Left renal pelvis (tissue), 4 donors: ENCODE data around the gene CNPY4. TPM values are rescaled to one million over a fixed set of nuclear protein-coding genes. Genes with fewer than 3 reads are reported as not detected.

ENCODE experiments used
- DNase-seq, 4 donors: peaks; one replicate each; pipeline ENCODE4 v3.0.0-alpha.2; 2013; ENCODE audit warnings: low read depth in 4 of 4, low spot score in 3 of 4
- polyA plus RNA-seq, 4 donors: library from polyadenylated mRNA; unstranded; fragments of 120-200 nt; gene quantifications; one replicate each; pipeline ENCODE4 v1.2.1, GENCODE V29; 2013; ENCODE audit not compliant: insufficient read length in 4 of 4

Gene CNPY4, protein sequence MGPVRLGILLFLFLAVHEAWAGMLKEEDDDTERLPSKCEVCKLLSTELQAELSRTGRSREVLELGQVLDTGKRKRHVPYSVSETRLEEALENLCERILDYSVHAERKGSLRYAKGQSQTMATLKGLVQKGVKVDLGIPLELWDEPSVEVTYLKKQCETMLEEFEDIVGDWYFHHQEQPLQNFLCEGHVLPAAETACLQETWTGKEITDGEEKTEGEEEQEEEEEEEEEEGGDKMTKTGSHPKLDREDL
- polyA plus RNA-seq, result 10 to 100 TPM; 40.7 to 90.5 (median 45.0) TPM

DNA sequence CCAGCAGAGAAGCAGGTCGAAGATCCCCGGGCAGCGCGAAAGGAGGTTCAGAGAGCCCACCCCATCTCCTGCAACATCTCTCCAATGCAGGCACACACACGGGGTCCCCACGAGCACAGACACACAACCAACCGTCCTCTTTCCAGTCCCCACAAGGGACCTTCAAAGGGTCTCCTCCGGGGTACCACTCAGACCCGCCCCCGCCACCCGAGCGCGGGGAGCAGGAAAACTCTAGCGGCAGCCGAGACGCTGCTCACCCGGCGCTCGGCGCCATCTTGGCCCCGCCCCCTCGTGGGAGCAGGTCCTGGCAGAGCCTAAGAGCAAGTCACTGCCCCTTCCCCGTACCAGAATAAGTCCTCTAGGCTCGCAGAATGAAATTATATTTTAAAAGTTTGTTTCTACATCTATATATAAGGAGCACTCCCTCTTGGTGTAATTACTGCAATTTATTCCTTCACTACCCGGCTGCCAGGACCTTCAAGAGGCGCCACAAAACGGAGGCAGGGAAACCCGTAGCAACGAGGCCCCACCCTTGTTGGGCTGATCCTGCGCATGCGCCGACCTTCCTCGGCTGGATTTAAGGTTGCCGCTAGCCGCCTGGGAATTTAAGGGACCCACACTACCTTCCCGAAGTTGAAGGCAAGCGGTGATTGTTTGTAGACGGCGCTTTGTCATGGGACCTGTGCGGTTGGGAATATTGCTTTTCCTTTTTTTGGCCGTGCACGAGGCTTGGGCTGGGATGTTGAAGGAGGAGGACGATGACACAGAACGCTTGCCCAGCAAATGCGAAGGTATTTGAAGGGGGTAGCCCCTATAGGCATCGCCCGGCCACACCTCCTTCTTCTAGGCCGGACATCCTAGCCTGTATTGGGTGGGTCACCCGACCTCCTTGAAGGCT is at the start of gene CNPY4, which contains the start of gene TAF6:
CNPY4 (plus strand) TSS at position 563 of the 898 bp plus-strand sequence; CDS start at position 674, 111 bp downstream.
TAF6 (minus strand) TSS at position 287 of the 898 bp plus-strand sequence. CDS start 5,149 bp downstream, outside the sequence.
- peak; percentile 92 to 93 (median 93) for DNase-seq

DNA sequence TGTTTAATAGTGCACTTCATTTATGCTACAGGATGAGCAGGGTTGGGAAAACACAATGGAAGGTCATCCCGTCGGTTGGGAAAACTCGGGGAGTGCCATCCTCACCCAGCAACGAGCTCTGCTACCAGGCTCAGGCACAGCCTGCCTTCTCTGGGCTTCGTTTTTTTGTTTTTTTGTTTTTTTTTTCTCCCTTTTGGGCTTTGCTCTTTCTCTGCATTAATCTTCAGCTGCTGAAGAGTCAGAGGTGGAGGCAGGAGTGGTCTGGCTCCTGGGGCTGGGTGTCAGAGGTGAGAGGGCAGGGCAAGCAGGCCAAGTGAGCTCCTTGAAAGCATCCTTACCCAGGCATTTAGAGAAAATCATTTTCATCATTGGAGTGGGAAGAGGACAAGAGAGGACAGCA is 49.4 kb upstream of the CNPY4 start:
- DNase-seq, result no peak

DNA sequence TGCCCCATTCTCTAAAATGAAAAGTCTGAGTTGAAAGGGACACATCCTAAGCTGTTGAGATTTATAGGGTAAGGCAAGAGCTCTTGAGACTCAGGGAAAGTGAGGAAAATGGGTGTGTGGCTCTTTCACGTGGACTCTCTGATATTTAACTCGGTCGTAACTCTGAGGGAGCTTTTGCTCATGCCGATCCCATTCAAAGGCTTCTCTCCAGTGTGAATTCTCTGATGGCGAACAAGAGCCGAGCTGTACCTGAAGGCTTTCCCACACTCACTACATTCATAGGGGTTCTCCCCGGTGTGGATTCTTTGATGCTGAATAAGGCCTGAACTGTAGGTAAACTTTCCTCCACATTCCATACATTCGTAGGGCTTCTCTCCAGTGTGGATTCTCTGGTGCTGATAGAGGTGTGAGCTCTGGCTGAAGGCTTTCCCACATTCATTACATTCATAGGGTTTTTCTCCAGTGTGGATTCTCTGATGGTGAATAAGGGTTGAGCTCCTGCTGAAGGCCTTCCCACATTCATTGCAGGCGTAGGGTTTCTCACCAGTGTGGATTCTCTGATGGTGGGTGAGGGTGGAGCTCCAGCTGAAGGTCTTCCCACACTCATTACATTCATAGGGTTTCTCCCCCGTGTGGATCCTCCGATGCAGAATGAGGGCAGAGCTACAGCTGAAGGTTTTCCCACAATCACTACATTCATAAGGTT is 48.3 kb upstream of the CNPY4 start:
- DNase-seq, result no peak

DNA sequence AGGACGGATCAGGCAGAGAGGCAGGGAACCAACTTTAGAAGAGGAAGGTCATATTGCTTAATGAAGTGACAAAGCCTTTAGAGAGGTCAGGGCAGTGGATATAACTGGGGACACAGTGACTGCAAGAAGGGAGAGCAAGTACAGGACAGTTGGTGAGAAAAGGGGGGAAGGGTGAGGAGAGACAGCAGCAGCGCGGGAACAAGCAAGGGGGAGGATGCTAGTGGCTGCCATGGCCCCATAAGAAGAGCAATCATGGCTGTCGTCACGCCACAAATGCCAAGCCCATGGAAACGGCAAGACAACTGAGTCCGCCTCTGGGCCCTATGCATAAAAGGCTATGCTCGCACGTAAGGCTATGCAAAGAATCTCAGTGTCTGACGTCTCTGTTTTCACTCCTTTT is 47.0 kb upstream of the CNPY4 start:
- DNase-seq, result no peak

DNA sequence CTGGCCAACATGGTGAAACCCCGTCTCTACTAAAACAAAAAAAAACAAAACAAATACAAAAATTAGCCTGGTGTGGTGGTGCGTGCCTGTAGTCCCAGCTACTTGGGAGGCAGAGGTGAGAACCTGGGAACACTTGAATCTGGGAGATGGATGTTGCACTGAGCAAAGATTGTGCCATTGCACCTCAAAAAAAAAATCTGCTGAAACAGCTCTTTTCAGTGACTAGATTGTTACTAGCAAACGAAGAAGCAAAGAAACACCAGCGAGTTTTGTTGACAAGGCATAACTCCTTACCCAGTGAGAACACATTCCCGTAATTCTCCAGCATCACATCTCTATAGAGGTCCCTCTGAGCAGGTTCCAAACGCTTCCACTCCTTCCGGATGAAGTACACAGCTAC is 44.6 kb upstream of the CNPY4 start:
- no peak for DNase-seq

DNA sequence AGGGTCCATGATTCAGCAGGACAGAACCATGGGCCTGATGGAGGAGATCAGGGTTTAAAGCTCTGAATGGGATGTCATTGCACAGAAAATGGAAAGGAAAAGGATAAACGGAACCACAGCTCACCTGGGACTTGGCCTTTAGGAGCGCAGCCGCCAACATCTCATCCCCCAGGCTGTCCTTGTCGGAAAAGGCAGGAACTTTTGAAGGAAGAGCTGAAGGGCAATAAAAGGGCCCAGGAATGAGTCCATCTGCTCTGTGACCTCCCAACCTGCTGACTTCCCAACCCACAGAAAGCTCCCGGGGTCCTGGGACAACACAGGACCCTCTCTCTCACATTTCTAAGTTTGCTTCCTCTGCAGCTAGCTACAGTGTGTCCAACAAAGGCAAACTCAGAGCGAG is 44.0 kb upstream of the CNPY4 start:
- DNase-seq, result no peak

DNA sequence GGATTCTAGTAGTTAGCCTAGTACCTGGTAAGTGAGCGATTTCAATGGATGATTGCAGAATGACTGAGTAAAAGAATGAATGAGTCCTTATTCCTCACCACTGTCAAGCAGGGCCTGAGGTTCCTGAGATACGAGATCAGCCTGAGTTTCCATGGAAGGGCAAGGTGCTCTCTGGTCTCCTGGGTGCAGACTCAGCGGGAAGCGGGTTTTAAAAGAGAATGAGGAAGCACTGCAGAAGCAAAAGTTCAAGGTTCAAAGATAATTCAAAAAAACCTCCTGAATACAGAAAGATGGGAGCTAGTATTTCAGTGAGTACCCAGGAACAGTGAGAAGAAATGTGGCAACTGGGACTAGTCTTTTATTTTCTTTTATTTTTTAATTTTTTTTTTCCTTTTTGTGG is 42.2 kb upstream of the CNPY4 start:
- no peak for DNase-seq

DNA sequence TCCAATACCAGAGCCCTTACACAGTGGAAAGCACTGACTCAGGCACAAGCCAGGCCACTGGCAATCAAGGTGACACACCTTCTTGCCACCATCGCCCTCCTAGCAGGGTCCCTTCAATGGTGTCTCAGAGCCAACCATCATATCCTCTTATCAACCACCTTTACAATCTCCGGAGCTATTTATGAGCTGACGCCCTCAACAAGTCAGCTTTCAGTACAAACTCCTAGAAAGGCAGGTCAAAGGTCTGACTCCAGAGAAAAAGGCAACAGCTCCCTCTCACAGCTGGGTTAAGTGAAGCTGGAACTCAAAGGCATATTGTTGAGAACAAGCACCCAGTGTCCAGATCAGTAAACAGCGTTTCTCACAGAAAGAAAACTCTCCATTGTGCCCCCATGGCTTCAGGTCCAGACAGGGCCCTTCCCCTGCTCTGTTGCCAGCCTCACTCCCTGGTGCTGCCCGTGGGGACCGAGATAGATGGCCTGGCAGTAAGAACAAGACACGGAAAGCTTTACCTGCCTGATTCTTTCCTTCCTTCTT is 40.3 kb upstream of the CNPY4 start:
- no peak for DNase-seq

DNA sequence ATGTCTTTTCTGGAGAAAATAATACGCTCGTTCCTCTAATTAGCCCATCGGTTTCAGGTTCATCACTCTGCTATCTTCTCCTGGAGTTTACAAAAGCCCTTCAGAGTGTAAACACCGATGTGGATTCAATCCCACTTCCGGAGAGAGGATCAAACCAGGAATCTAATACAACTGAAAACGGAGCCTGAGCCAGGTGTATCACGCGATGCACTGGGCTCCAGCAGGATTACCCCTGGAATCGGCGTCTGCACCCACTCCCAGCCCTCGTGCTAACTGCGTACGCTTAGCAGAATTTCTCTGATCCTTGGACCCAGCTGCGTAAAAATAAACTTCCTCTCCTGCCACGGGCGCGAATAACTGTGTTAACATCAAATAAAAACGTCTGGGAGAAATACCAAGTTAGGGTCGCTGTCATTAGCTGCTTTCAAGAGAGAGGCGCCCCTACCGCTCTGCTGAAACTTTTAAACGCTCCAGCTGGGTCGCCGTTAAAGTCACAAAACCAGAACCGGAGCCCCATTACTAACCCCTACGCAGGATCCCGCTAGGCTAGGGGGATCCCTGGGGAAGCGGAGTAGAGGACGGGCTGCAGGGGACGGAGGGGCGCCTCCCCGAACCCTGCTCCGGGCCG is 38.4 kb upstream of the CNPY4 start:
- DNase-seq, result no peak

DNA sequence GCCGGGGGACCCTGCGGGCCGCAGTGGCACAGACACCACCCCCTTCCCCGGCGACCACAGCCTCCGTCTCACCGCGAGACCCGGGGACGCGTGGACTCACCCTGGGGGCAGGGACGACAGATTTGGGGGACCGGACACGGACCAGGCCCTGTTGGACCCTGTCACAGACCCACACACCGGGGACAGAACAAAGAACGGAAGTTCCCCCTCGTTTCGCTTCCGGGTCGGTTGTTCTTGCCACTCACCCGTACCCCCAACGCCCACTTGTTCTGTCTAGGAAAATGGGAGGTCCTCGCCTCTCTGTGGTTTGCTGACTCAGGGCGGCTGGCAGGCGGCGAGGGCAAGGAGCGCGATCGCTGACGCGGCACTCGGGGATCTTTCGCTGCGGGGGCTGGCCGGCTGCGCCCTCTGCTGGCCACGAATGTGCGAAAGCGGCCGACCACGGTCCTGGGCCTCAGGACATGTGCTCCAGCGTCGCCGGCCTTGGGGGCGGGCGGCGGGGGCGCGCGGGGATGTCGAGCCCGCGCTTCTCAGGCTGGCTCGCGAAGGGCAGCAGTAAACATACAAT is 37.8 kb upstream of the CNPY4 start, which contains the start of gene ZNF3:
ZNF3 (minus strand) TSS at position 189 of the 568 bp plus-strand sequence. CDS start 4,366 bp downstream, outside the sequence.
- peak; percentile 96 to 99 (median 98) for DNase-seq

DNA sequence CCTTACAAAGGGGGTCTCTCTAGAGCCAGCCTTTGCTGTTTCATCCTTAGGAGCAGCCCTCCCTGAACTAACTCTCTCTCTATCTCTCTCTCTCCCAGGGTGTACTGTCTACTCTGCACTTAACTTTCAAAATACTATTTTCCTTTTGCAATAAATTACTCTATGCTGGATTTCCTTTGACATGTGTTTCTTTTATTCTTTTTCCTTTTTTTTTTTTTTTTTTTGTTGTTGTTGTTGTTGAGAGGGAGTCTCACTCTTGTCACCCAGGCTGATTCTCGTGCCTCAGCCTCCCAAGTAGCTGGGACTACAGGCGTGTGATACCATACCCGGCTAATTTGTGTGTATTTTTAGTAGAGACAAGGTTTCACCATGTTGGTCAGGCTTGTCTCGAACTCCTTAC is 36.5 kb upstream of the CNPY4 start:
- DNase-seq, result no peak

DNA sequence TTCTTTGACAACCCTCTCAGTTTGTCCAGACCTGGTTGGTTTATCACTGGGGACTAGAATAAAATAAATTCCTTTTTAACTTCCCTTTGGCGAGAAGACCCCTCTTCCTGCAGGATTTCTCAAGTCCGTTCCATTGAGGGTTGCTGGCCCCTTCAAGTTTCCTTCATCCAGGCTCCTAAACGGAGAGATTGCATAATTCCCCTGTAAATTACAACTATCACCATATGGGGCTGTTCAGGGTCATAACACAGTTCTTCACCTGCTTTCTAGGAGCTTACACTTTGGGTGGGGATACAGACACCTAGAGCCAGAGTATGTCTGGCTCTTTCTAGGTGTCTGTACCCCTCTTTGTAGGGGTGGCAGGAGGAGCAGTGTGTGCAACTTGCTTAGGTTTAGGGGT is 33.9 kb upstream of the CNPY4 start:
- DNase-seq, result no peak

DNA sequence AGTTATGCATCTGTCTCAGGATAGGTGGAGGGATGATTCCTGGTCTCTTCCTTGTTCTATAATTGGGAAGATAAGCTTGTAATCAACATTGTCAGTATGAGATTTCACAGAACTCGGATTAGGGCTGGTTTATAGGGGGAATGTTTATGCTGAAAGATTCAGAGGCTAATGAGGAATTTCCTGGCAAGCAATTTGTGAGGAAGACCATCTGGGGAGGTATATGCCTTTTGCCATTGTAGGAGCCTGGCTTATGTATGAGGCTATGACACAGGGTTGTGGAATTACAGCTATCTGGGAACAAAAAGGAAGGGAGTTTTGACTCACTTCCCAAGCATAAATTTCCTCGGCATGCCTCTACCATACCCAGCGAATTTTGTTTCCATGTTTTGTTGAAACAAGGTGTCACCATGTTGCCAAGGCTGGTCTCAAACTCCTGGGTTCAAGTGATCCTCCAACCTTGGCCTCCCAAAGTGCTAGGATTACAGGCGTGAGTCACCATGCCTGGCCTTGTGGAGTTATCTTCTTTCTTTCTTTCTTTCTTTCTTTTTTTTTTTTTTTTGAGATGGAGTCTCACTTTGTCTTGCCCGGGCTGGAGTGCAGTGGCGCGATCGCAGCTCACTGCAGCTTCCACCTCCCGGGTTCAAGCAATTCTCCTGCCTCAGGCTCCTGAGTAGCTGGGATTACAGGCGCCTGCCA is 32.2 kb upstream of the CNPY4 start:
- DNase-seq, result no peak

DNA sequence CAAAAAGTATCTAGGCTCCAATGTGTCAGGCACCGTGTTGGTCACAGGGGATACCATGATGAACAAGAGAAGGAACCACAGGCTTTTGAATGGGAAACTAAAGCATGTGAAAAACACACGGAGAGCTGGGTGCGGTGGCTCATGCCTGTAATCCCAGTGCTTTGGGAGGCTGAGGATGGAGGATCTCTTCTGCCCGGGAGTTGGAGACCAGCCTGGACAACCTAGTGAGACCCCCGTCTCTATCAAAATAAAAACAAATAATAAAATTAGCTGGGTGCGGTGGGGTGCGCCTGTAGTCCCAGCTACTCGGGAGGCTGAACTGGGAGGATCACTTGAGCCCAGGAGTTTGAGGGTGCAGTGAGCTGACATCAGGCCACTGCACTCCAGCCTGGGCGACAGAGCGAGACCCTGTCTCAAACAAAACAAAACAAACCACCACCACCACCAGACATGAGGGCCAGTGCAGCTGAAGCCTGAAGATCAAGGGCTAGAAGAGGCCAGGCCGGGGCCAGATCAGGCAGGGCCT is 31.3 kb upstream of the CNPY4 start:
- no peak for DNase-seq

DNA sequence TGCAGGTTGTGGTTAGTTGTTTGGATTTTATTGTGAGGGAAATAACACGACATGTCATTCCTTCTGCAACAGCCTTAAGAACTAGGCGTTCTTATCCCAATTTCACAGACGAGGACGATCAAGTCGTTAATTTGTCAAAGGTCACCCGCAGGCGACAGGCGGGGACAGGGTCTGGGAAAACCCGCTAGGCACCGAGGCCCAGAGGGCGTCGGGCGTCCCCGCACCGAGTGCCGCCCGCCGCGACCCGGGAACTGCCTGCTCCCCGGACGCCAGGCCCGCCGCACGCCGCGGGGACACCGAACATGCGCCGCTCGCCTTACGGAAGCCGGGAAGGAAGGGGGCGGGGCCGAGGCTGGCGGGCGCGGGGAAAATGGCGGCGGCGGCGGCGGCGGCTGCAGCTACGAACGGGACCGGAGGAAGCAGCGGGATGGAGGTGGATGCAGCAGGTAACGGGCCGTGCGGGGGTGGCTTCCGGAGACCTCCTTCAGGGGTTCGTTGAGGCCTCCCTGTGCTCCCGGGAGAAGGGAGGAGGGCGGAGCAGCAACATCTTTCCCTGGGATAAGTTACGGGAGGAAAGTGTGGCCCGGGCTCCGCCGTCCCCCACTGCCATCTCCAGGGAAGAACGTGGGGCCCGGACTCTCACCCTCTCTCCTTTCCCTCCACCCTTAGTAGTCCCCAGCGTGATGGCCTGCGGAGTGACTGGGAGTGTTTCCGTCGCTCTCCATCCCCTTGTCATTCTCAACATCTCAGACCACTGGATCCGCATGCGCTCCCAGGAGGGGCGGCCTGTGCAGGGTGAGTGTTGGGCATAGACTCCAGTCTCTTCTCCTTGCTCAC is 30.6 kb upstream of the CNPY4 start, which contains the start of gene COPS6:
COPS6 (plus strand) TSS at position 349 of the 837 bp plus-strand sequence; CDS start at position 371, 22 bp downstream.
- DNase-seq, result no peak

DNA sequence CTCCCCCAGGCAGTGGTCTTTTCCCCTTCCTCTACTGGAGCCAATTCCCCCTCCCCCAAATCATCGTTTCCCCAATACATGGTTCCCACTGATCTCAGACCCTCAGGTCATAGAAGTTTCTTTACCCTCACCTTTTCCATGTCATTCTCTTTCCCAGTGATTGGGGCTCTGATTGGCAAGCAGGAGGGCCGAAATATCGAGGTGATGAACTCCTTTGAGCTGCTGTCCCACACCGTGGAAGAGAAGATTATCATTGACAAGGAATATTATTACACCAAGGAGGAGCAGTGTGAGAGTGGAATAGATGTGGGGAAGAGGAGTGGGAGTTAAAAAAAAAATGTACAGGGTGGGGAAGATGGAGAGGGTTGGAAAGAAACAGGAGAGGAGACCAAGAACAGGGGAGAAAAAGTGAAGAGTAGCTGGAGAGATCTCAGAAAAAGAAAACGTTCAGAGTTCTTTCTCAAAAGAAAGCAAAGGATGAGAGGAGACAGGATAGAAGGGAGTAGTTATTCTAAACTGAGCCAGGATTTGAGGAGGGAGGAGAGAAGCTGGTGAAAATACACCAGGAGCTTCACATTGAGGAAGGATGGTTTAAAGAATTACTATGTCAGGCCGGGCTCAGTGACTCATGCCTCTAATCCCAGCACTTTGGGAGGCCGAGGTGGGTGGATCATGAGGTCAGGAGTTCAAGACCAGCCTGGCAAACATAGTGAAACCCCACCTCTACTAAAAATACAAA is 29.8 kb upstream of the CNPY4 start:
- no peak for DNase-seq
